H9 (cell line): ENCODE data around the gene CFAP99. TPM values are rescaled to one million over a fixed set of nuclear protein-coding genes. Genes with fewer than 3 reads are reported as not detected.

Experiments used
- DNase-seq: peaks from one replicate; pipeline ENCODE4 v3.0.0-alpha.2; 2017
- H2AFZ ChIP-seq: one replicate; pipeline ENCODE4 v1.6.1; 2013; ENCODE audit warnings: mild to moderate bottlenecking, low read length, control low read depth, moderate library complexity
- H2AK5ac ChIP-seq: 2 replicates; pipeline ENCODE4 v1.6.1; 2013; ENCODE audit warnings: low read length, control low read depth, mixed read lengths; ENCODE audit not compliant: insufficient read length
- H2BK120ac ChIP-seq: one replicate; pipeline ENCODE4 v1.6.1; 2013; ENCODE audit warnings: low read depth, mild to moderate bottlenecking, low read length, control low read depth, inconsistent platforms; ENCODE audit not compliant: poor library complexity, severe bottlenecking
- H2BK12ac ChIP-seq: 2 replicates; pipeline ENCODE4 v1.6.1; 2013; ENCODE audit warnings: low read length, control low read depth, mixed read lengths, low read depth; ENCODE audit not compliant: insufficient read length
- H2BK15ac ChIP-seq: 2 replicates; pipeline ENCODE4 v1.6.1; 2013; ENCODE audit warnings: low read depth, low read length, control low read depth
- H2BK20ac ChIP-seq: one replicate; pipeline ENCODE4 v1.6.1; 2013; ENCODE audit warnings: low read depth, mild to moderate bottlenecking, low read length, control low read depth, inconsistent platforms; ENCODE audit not compliant: poor library complexity, severe bottlenecking
- H2BK5ac ChIP-seq: 2 replicates; pipeline ENCODE4 v1.6.1; 2013; ENCODE audit warnings: low read length, control low read depth, mixed read lengths; ENCODE audit not compliant: insufficient read length
- H3K14ac ChIP-seq: 2 replicates; pipeline ENCODE4 v1.6.1; 2013; ENCODE audit warnings: low read length, control low read depth; ENCODE audit not compliant: insufficient read depth
- H3K18ac ChIP-seq: 2 replicates; pipeline ENCODE4 v1.6.1; 2013; ENCODE audit warnings: low read depth, mild to moderate bottlenecking, mixed read lengths, low read length, control low read depth; ENCODE audit not compliant: insufficient read length
- H3K23ac ChIP-seq: 2 replicates; pipeline ENCODE4 v1.6.1; 2013; ENCODE audit warnings: low read length, control low read depth, mixed read lengths, low read depth; ENCODE audit not compliant: insufficient read length
- H3K23me2 ChIP-seq: 2 replicates; pipeline ENCODE4 v1.6.1; 2013; ENCODE audit warnings: low read depth, mild to moderate bottlenecking, mixed read lengths, low read length, control low read depth; ENCODE audit not compliant: insufficient read length, poor library complexity, severe bottlenecking
- H3K27ac ChIP-seq: 2 replicates; pipeline ENCODE4 v1.5.1; 2013; ENCODE audit warnings: low read length, control low read depth, mixed read lengths, low read depth; ENCODE audit not compliant: insufficient read length
- H3K27me3 ChIP-seq: 2 replicates; pipeline ENCODE4 v1.6.1; 2013; ENCODE audit warnings: low read length, control low read depth, inconsistent platforms; ENCODE audit not compliant: insufficient read depth
- H3K4ac ChIP-seq: 2 replicates; pipeline ENCODE4 v1.6.1; 2013; ENCODE audit warnings: low read depth, mild to moderate bottlenecking, control low read depth, inconsistent platforms, low read length, moderate library complexity
- H3K4me1 ChIP-seq: 2 replicates; pipeline ENCODE4 v1.6.1; 2013; ENCODE audit warnings: low read length, control low read depth, inconsistent platforms; ENCODE audit not compliant: insufficient read depth
- H3K4me2 ChIP-seq: 2 replicates; pipeline ENCODE4 v1.6.1; 2013; ENCODE audit warnings: low read length, control low read depth, mixed read lengths; ENCODE audit not compliant: insufficient read length, insufficient read depth
- H3K56ac ChIP-seq: 2 replicates; pipeline ENCODE4 v1.6.1; 2013; ENCODE audit warnings: low read depth, mild to moderate bottlenecking, mixed read lengths, low read length, control low read depth; ENCODE audit not compliant: insufficient read length
- H3K79me1 ChIP-seq: 2 replicates; pipeline ENCODE4 v1.6.1; 2013; ENCODE audit warnings: low read depth, mild to moderate bottlenecking, moderate library complexity, low read length, control low read depth, inconsistent platforms; ENCODE audit not compliant: insufficient read depth, poor library complexity, severe bottlenecking
- H3K79me2 ChIP-seq: 2 replicates; pipeline ENCODE4 v1.6.1; 2013; ENCODE audit warnings: low read length, control low read depth, inconsistent platforms; ENCODE audit not compliant: insufficient read depth
- H3K9ac ChIP-seq: 2 replicates; pipeline ENCODE4 v1.6.1; 2013; ENCODE audit warnings: low read length, control low read depth, mixed read lengths; ENCODE audit not compliant: insufficient read length; ENCODE audit errors: extremely low read depth
- H3K9me3 ChIP-seq: one replicate; pipeline ENCODE4 v1.6.1; 2013; ENCODE audit warnings: low read depth, low read length, inconsistent platforms; ENCODE audit not compliant: control insufficient read depth
- H3T11ph ChIP-seq: one replicate; pipeline ENCODE4 v1.6.1; 2013; ENCODE audit warnings: mild to moderate bottlenecking, low read length, control low read depth, inconsistent platforms
- H4K20me1 ChIP-seq: one replicate; pipeline ENCODE4 v1.6.1; 2013; ENCODE audit not compliant: control insufficient read depth, insufficient read length, insufficient read depth
- H4K5ac ChIP-seq: 2 replicates; pipeline ENCODE4 v1.6.1; 2013; ENCODE audit warnings: low read depth, mild to moderate bottlenecking, mixed read lengths, low read length, control low read depth; ENCODE audit not compliant: insufficient read length
- H4K8ac ChIP-seq: replicated peaks from 2 replicates; pipeline ENCODE4 v1.6.1; 2013; ENCODE audit warnings: low read length, control low read depth, mixed read lengths, low read depth; ENCODE audit not compliant: insufficient read length
- H4K91ac ChIP-seq: 2 replicates; pipeline ENCODE4 v1.6.1; 2013; ENCODE audit warnings: low read depth, mild to moderate bottlenecking, moderate library complexity, mixed read lengths, low read length, control low read depth; ENCODE audit not compliant: insufficient read length
- H3K27ac Mint-ChIP-seq, 3 experiments: 2 replicates in 2 of 3; 3 replicates in 1 of 3; pipeline ENCODE4 v1.8.0; 2020 to 2021; ENCODE audit warnings: mixed read lengths in 3 of 3, mild to moderate bottlenecking in 1 of 3, moderate library complexity in 1 of 3
- H3K27me3 Mint-ChIP-seq: 2 replicates; pipeline ENCODE4 v1.8.0; 2021; ENCODE audit warnings: low read depth, mild to moderate bottlenecking, moderate library complexity, mixed read lengths
- H3K36me3 Mint-ChIP-seq, 3 experiments: 2 replicates in 2 of 3; 3 replicates in 1 of 3; pipeline ENCODE4 v1.8.0; 2020 to 2021; ENCODE audit warnings: low read depth in 3 of 3, mixed read lengths in 3 of 3; ENCODE audit not compliant: insufficient read depth in 1 of 3
- H3K4me1 Mint-ChIP-seq, 2 experiments: 2 replicates each; pipeline ENCODE4 v1.8.0; 2020; ENCODE audit warnings: mixed read lengths in 2 of 2
- H3K4me3 Mint-ChIP-seq, 2 experiments: 2 replicates in 1 of 2; 3 replicates in 1 of 2; pipeline ENCODE4 v1.8.0; 2020 to 2021; ENCODE audit warnings: mild to moderate bottlenecking in 2 of 2, mixed read lengths in 2 of 2, moderate library complexity in 1 of 2
- H3K9me3 Mint-ChIP-seq, 2 experiments: 2 replicates in 1 of 2; 3 replicates in 1 of 2; pipeline ENCODE4 v1.8.0; 2020; ENCODE audit warnings: mild to moderate bottlenecking in 2 of 2, mixed read lengths in 2 of 2, moderate library complexity in 1 of 2
- CTCF ChIP-seq: fragments of 200-600 bp; sonication (generic); conservative IDR thresholded peaks from 3 replicates; pipeline ENCODE4 v1.8.0; 2021; ENCODE audit warnings: antibody characterized with exemption, mild to moderate bottlenecking
- WGBS: extraction: QIAGEN DNeasy Blood & Tissue Kit; methylation state at CpG from one replicate; pipeline ENCODE4 v1.1.7; 2013; ENCODE audit warnings: missing lambda C conversion rate, low lambda C conversion rate, mixed read lengths; ENCODE audit not compliant: insufficient read length; ENCODE audit errors: extremely low coverage; 5-methylcytosine and 5-hydroxymethylcytosine counted together
- total RNA-seq: library from RNA; stranded (reverse); gene quantifications from 2 replicates; pipeline ENCODE4 v1.2.1, GENCODE V29; 2021

The CFAP99 gene
- total RNA-seq, 1 experiment from 2014 or later = 0.35 TPM

- peaks cover 18 to 29% of the 10 kb centered on the region in 2 experiments for H3K4me1 Mint-ChIP-seq
- Histone ChIP-seq H3K14ac (no peak overlapping the region), H4K5ac (no peak overlapping the region), H3K9ac (no peak overlapping the region), H2BK5ac (no peak overlapping the region), H3K27ac (no peak overlapping the region), H2BK120ac (no peak overlapping the region), H3K4me2 (no peak overlapping the region), H3K9me3 (no peaks in the 10 kb centered on the region), H2BK15ac (no peak overlapping the region), H3K23me2 (peaks cover 3% of the 10 kb centered on the region), H3K79me1 (no peaks in the 10 kb centered on the region), H2BK12ac (no peak overlapping the region), H3K4ac (no peak overlapping the region), H2AFZ (no peak overlapping the region), H3K56ac (no peak overlapping the region), H3K79me2 (no peaks in the 10 kb centered on the region), H3K23ac (no peak overlapping the region), H3K4me1 (peaks cover 6% of the 10 kb centered on the region; the same call in 1 of the 2 replicates), H2BK20ac (no peak overlapping the region), H4K8ac (no peak overlapping the region), H4K91ac (no peak overlapping the region), H3K18ac (no peak overlapping the region), H3K27me3 (no peaks in the 10 kb centered on the region), H4K20me1 (no peaks in the 10 kb centered on the region), H2AK5ac (no peak overlapping the region), H3T11ph (no peak overlapping the region)
- no peak overlapping the region for H3K27ac Mint-ChIP-seq
- H3K36me3 Mint-ChIP-seq = no peaks in the 10 kb centered on the region; a peak in 1 of 7 replicates
- H3K27me3 Mint-ChIP-seq = peaks cover 33% of the 10 kb centered on the region
- no peak overlapping the region for H3K4me3 Mint-ChIP-seq
- DNase-seq = no peak
- no CpG with 5 or more reads among the region's 28 CpGs for WGBS
- TF ChIP-seq CTCF = no peak
- H3K9me3 Mint-ChIP-seq = no peaks in the 10 kb centered on the region
These were observed 19.0 kb upstream of the CFAP99 start for GRCh38 chr4:2399631-2400190.
